GM12872 (cell line): ENCODE results near the gene P2RY8.

ENCODE experiments used
- TF ChIP-seq, protein P1 (sequence below): IDR thresholded peaks from 3 replicates; pipeline ENCODE4 v1.5.1; 2011; ENCODE audit warnings: low read depth, mild to moderate bottlenecking, low read length, moderate library complexity; ENCODE audit not compliant: insufficient read depth

The P2RY8 gene

GRCh38 chrX:1421433-1422134 lies 115.4 kb downstream of the P2RY8 start:
- TF ChIP-seq, protein P1, sequence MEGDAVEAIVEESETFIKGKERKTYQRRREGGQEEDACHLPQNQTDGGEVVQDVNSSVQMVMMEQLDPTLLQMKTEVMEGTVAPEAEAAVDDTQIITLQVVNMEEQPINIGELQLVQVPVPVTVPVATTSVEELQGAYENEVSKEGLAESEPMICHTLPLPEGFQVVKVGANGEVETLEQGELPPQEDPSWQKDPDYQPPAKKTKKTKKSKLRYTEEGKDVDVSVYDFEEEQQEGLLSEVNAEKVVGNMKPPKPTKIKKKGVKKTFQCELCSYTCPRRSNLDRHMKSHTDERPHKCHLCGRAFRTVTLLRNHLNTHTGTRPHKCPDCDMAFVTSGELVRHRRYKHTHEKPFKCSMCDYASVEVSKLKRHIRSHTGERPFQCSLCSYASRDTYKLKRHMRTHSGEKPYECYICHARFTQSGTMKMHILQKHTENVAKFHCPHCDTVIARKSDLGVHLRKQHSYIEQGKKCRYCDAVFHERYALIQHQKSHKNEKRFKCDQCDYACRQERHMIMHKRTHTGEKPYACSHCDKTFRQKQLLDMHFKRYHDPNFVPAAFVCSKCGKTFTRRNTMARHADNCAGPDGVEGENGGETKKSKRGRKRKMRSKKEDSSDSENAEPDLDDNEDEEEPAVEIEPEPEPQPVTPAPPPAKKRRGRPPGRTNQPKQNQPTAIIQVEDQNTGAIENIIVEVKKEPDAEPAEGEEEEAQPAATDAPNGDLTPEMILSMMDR, result no peak

GRCh38 chrX:1420371-1420770 lies 116.6 kb downstream of the P2RY8 start:
- TF ChIP-seq, protein P1, result no peak

- TF ChIP-seq, protein P1, result no peak
These were observed 117.2 kb downstream of the P2RY8 start for GRCh38 chrX:1419545-1420355.

DNA sequence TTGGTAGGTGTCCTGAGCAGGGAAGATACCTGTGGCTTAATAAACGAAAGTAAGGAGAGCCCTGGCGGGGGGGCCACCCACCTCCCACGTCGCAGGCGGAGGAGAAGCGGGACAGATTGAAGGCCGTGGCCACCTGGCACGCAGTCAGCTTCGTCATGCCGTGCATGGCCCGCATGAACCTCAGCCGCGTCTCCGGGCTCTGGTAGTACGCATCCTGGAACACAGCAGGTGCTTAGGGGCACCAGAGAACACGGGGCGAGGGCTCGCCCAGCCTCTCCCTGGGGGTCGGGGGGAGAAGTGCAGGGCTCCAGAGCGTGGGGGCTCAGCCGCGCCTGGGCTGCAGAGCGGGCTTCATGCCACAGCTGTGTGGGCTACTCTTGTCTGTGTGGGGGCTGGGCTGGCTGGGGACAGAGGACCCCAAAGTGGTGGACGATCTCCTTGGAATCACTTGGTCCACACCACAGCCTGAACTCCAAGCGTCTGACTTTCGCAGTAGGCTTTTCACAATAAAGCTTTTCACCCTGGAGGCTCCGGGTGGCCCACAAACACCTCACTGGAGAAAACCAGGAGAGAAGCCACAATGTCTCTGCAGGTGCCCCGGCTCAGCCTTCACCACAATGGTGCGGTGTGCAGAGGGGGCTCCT lies 118.0 kb downstream of the P2RY8 start:
- TF ChIP-seq, protein P1, result no peak

DNA sequence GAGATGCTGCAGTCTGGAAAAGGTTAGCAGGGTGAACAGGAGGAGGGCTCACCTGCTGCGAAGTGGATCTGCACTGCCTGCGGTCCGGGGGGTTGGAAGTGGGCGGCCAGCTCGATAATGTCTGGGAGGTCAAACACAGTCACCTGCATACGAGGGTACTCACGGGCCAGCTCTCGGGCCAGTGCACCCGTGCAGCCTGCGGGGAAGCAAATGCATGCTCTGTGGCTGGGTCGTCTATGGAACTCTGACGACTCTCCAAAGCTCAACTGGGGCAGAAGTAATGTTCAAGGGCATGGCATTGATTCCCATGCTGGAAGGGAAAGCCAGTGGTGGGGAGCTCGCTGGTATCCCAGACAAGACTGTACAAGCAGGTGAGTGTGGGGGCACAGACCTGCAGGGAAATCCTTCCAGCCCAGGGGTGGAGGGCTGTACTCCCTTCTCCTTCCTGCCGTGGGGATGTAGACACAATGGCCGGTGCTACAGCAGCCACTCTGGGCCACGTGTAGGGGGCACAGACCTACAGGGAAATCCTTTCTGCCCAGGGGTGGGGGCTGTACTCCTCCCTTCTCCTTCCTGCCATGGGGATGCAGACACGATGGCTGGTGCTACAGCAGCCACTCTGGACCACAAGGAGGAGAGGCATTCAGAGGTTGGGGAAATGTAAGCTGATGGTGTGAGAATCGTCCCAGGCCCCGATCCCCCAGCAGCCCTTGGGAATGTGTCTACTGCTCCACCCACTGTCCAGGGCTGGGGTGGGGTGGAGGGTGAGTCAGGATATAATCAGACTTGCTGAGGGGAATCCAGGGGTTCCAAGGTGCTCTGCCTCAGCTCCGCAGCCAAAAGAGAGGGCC lies 118.8 kb downstream of the P2RY8 start:
- TF ChIP-seq, protein P1, result no peak

DNA sequence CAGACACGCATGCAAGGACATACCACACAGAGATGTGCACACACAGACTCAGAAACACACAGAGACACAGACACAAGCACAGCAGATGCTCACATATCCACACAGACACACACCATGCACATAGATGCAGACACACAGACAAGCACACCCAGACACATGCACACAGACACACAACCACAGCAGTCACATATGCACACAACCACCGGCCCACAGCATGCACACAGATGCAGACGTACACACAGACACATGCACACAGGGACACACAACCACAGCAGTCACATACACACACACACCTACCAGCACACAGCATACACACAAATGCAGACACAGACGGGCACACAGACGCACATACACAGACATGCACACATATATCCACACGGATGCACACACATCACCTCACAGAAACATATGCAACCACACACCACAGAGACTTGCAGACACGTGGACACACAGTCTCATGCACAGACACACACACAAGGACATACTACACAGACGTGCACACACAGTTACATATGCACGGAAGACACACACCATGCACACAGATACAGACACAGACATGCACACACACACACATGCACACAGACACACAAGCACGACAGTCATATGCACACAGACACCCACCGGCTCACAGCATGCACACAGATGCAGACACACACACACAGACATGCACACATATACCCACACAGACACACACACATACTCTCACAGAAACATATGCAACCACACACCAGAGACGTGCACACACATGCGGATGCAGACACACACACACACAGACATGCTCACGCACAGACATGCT lies 119.8 kb downstream of the P2RY8 start:
- TF ChIP-seq, protein P1, result no peak
